PC-3 (cell line): ENCODE data around the gene MOGAT3.

Source experiments
- EZH2 ChIP-seq: fragments of 300-600 bp; sonication (generic); IDR thresholded peaks from one replicate; pipeline ENCODE4 v1.6.1; 2017; ENCODE audit warnings: antibody characterized with exemption, mild to moderate bottlenecking, low read length; ENCODE audit not compliant: unreplicated experiment
- TF ChIP-seq, protein P1 (sequence below): fragments of 300-600 bp; sonication (generic); conservative IDR thresholded peaks from 2 replicates; pipeline ENCODE4 v1.5.1; 2017; ENCODE audit warnings: antibody characterized with exemption, low read depth, mild to moderate bottlenecking, low read length

DNA sequence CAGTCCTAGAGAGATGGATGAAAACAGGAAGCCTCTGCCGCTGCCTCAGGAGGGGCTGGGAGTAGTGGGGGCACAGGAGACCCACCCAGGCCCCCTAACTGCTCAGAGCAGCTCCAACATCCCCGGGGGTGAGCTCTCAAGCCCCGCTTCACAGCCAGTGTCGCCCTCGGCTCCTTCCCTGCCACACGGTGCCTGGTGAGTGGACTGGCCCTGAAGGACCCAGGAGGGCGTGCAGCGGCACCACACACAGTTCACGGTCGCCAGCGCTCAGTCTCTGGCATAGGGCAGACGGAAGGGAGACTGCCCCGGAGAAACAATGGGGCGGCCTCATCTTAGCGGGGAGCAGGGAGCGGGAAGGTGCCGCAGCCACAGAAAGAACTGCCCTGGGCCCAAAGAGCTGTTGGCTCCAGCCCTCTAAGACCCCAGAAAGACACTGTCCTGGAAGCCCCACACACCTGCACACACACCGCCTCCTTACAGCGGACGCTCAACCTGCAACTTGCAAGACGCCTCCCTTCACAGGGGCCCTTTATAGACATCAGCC, 35.5 kb upstream of the MOGAT3 start:
- TF ChIP-seq, protein P1, sequence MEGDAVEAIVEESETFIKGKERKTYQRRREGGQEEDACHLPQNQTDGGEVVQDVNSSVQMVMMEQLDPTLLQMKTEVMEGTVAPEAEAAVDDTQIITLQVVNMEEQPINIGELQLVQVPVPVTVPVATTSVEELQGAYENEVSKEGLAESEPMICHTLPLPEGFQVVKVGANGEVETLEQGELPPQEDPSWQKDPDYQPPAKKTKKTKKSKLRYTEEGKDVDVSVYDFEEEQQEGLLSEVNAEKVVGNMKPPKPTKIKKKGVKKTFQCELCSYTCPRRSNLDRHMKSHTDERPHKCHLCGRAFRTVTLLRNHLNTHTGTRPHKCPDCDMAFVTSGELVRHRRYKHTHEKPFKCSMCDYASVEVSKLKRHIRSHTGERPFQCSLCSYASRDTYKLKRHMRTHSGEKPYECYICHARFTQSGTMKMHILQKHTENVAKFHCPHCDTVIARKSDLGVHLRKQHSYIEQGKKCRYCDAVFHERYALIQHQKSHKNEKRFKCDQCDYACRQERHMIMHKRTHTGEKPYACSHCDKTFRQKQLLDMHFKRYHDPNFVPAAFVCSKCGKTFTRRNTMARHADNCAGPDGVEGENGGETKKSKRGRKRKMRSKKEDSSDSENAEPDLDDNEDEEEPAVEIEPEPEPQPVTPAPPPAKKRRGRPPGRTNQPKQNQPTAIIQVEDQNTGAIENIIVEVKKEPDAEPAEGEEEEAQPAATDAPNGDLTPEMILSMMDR: no peak
- TF ChIP-seq EZH2: no peak
